Measurements from ENCODE around the gene VASH2. TPM values are rescaled to one million over a fixed set of nuclear protein-coding genes. Genes with fewer than 3 reads are reported as not detected.

The VASH2 gene
- total and polyA plus RNA-seq, 2 experiments from 2014 or later = 129 to 381 TPM

DNA sequence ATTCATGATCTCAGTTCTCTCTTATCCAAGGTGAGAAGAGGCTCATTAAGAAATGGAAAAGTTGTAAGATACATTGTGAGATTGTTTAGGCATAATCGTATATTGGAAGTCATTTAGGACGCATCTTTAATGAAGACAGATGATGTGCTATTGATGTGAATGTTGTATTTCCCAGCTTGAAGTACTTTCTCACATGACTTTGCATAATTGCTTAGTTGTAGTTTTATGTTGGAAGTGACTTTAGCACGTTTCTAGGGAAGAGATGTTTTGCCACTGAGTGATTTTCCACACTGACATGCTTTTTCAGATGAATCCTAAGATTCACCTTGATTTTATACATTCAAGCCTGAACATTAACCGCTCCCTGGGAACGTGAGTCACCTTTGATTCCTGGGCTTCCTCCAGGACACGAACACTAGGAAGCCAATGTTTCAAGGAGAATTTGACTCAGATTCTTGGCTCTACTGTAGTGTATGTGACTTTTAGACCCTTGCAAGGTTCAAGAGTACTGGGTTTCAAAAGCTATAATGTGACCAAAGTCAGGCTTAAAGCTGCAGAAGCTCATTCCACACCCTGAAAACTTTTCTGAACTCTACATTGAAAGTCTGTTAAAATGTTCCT is 37.5 kb downstream of the VASH2 start:
- no peaks in the 10 kb centered on the region for H3K27me3 ChIP-seq (ENCODE audit: insufficient read depth)
- peak overlapping the region; percentile 74; the same call in 1 of the 2 replicates for H3K27ac Mint-ChIP-seq
- no peaks in the 10 kb centered on the region; the same call in 1 of the 2 replicates for H4K20me1 ChIP-seq (replicated peaks; ENCODE audit: insufficient read depth)
- H3K4me3 Mint-ChIP-seq = no peak overlapping the region
- 0 out of 2 replicates have a peak, but pooled peaks cover 7% of the 10 kb centered on the region for H3K4me1 ChIP-seq (ENCODE audit: insufficient read depth)
- DNase-seq (ENCODE audit: low spot score) (no peak), ATAC-seq (no peak)
- H3F3A ChIP-seq (replicated peaks; ENCODE audit: low read depth) = peaks cover 76% of the 10 kb centered on the region
- no peak overlapping the region for H3K4me2 ChIP-seq
- H3K27ac ChIP-seq (ENCODE audit: low read depth) = peak overlapping the region; percentile 47; the same call in 1 of the 2 replicates
- no peak overlapping the region for H2AFZ ChIP-seq
- H3K36me3 Mint-ChIP-seq (ENCODE audit: low read depth) = peaks cover 84% of the 10 kb centered on the region
- no peaks in the 10 kb centered on the region for H3K9me3 Mint-ChIP-seq
- no peak overlapping the region for H3K4me3 ChIP-seq
- no peaks in the 10 kb centered on the region for H3K79me2 ChIP-seq (replicated peaks; ENCODE audit: insufficient read depth)
- TF ChIP-seq, protein P1, sequence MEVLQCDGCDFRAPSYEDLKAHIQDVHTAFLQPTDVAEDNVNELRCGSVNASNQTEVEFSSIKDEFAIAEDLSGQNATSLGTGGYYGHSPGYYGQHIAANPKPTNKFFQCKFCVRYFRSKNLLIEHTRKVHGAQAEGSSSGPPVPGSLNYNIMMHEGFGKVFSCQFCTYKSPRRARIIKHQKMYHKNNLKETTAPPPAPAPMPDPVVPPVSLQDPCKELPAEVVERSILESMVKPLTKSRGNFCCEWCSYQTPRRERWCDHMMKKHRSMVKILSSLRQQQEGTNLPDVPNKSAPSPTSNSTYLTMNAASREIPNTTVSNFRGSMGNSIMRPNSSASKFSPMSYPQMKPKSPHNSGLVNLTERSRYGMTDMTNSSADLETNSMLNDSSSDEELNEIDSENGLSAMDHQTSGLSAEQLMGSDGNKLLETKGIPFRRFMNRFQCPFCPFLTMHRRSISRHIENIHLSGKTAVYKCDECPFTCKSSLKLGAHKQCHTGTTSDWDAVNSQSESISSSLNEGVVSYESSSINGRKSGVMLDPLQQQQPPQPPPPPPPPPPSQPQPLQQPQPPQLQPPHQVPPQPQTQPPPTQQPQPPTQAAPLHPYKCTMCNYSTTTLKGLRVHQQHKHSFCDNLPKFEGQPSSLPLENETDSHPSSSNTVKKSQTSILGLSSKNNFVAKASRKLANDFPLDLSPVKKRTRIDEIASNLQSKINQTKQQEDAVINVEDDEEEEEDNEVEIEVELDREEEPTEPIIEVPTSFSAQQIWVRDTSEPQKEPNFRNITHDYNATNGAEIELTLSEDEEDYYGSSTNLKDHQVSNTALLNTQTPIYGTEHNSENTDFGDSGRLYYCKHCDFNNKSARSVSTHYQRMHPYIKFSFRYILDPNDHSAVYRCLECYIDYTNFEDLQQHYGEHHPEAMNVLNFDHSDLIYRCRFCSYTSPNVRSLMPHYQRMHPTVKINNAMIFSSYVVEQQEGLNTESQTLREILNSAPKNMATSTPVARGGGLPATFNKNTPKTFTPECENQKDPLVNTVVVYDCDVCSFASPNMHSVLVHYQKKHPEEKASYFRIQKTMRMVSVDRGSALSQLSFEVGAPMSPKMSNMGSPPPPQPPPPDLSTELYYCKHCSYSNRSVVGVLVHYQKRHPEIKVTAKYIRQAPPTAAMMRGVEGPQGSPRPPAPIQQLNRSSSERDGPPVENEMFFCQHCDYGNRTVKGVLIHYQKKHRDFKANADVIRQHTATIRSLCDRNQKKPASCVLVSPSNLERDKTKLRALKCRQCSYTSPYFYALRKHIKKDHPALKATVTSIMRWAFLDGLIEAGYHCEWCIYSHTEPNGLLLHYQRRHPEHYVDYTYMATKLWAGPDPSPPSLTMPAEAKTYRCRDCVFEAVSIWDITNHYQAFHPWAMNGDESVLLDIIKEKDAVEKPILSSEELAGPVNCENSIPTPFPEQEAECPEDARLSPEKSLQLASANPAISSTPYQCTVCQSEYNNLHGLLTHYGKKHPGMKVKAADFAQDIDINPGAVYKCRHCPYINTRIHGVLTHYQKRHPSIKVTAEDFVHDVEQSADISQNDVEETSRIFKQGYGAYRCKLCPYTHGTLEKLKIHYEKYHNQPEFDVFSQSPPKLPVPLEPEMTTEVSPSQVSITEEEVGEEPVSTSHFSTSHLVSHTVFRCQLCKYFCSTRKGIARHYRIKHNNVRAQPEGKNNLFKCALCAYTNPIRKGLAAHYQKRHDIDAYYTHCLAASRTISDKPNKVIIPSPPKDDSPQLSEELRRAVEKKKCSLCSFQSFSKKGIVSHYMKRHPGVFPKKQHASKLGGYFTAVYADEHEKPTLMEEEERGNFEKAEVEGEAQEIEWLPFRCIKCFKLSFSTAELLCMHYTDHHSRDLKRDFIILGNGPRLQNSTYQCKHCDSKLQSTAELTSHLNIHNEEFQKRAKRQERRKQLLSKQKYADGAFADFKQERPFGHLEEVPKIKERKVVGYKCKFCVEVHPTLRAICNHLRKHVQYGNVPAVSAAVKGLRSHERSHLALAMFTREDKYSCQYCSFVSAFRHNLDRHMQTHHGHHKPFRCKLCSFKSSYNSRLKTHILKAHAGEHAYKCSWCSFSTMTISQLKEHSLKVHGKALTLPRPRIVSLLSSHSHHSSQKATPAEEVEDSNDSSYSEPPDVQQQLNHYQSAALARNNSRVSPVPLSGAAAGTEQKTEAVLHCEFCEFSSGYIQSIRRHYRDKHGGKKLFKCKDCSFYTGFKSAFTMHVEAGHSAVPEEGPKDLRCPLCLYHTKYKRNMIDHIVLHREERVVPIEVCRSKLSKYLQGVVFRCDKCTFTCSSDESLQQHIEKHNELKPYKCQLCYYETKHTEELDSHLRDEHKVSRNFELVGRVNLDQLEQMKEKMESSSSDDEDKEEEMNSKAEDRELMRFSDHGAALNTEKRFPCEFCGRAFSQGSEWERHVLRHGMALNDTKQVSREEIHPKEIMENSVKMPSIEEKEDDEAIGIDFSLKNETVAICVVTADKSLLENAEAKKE (CRISPR knock-in tag; IDR thresholded peaks at IDR 0.05) = no peak
- TF ChIP-seq JUNB (IDR thresholded peaks at IDR 0.05; ENCODE audit: unreplicated experiment) (no peak), CREB1 (CRISPR knock-in tag; IDR thresholded peaks at IDR 0.05; ENCODE audit: low read depth) (no peak), ZNF331 (CRISPR knock-in tag; IDR thresholded peaks at IDR 0.05; ENCODE audit: low read depth) (no peak), ZNF114 (CRISPR knock-in tag; IDR thresholded peaks at IDR 0.05) (no peak), EZH2 (IDR thresholded peaks at IDR 0.05; ENCODE audit: low read depth, unreplicated experiment) (no peak), REST (IDR thresholded peaks at IDR 0.05; ENCODE audit: unreplicated experiment) (no peak), NANOG (IDR thresholded peaks at IDR 0.05; ENCODE audit: borderline replicate concordance) (no peak), EZH2phosphoT487 (IDR thresholded peaks at IDR 0.05; ENCODE audit: unreplicated experiment) (no peak), ETS1 (IDR thresholded peaks at IDR 0.05) (no peak), STAT1 (IDR thresholded peaks at IDR 0.05; ENCODE audit: unreplicated experiment) (no peak), POLR2AphosphoS5 (IDR thresholded peaks at IDR 0.05; ENCODE audit: low read depth) (no peak)
- TF ChIP-seq, protein P2, sequence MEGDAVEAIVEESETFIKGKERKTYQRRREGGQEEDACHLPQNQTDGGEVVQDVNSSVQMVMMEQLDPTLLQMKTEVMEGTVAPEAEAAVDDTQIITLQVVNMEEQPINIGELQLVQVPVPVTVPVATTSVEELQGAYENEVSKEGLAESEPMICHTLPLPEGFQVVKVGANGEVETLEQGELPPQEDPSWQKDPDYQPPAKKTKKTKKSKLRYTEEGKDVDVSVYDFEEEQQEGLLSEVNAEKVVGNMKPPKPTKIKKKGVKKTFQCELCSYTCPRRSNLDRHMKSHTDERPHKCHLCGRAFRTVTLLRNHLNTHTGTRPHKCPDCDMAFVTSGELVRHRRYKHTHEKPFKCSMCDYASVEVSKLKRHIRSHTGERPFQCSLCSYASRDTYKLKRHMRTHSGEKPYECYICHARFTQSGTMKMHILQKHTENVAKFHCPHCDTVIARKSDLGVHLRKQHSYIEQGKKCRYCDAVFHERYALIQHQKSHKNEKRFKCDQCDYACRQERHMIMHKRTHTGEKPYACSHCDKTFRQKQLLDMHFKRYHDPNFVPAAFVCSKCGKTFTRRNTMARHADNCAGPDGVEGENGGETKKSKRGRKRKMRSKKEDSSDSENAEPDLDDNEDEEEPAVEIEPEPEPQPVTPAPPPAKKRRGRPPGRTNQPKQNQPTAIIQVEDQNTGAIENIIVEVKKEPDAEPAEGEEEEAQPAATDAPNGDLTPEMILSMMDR (conservative IDR thresholded peaks at IDR 0.05; ENCODE audit: low read depth in 2 of 2) = no peak
- peaks cover 25% of the 10 kb centered on the region for H3K4me1 Mint-ChIP-seq
- peaks cover 64% of the 10 kb centered on the region for H3K36me3 ChIP-seq (ENCODE audit: insufficient read depth)
- H3K27me3 Mint-ChIP-seq (ENCODE audit: insufficient read depth, low read depth, poor library complexity) = peaks cover 13% of the 10 kb centered on the region
- H3K9me2 ChIP-seq (ENCODE audit: insufficient read depth) = peaks cover 3% of the 10 kb centered on the region; the same call in 1 of the 2 replicates
